Stomach (tissue), 9 donors: Measurements from ENCODE around the gene GABRG3. TPM values are rescaled to one million over a fixed set of nuclear protein-coding genes. Genes with fewer than 3 reads are reported as not detected.

ENCODE experiments used
- DNase-seq, 2 donors: peaks; one replicate each; pipeline versions ENCODE4 v3.0.0 to v3.0.0-alpha.2; 2013 to 2019
- H3K27ac ChIP-seq, 5 donors: fragments of 200-600 bp in 4 of 5; sonication (generic) in 4 of 5; one replicate each; pipeline ENCODE4 v1.5.1; 2013 to 2019; ENCODE audit warnings: mild to moderate bottlenecking in 1 of 5, moderate library complexity in 1 of 5
- H3K27me3 ChIP-seq, 3 donors: fragments of 200-600 bp; sonication (generic); one replicate each; pipeline ENCODE4 v1.5.1; 2017 to 2019; ENCODE audit warnings: mixed run types in 1 of 3
- H3K36me3 ChIP-seq, 4 donors: fragments of 200-600 bp; sonication (generic); 1 replicate in 3 of 4; 2 replicates in 1 of 4; pipeline ENCODE4 v1.5.1; 2016 to 2019
- H3K4me1 ChIP-seq, 4 donors: fragments of 200-600 bp; sonication (generic); one replicate each; pipeline ENCODE4 v1.5.1; 2016 to 2019
- H3K4me3 ChIP-seq, 4 donors: fragments of 200-600 bp; sonication (generic) in 3 of 4; one replicate each; pipeline ENCODE4 v1.5.1; 2016 to 2019; ENCODE audit warnings: mild to moderate bottlenecking in 1 of 4
- H3K9me3 ChIP-seq, 4 donors: fragments of 200-600 bp; sonication (generic); one replicate each; pipeline ENCODE4 v1.5.1; 2016 to 2019
- EP300 ChIP-seq: sonication (generic); formaldehyde crosslinking; IDR thresholded peaks from one replicate; pipeline ENCODE4 v1.6.1; 2017; ENCODE audit warnings: antibody characterized with exemption
- POLR2A ChIP-seq, 4 donors: fragments of 450-650 bp; IDR thresholded peaks; one replicate each; pipeline ENCODE4 v1.6.1; 2016; ENCODE audit warnings: antibody characterized with exemption in 4 of 4, control low read depth in 2 of 4, mild to moderate bottlenecking in 1 of 4, moderate library complexity in 1 of 4
- POLR2AphosphoS5 ChIP-seq, 3 donors: sonication (generic); formaldehyde crosslinking; IDR thresholded peaks; one replicate each; pipeline ENCODE4 v1.6.1; 2016; ENCODE audit warnings: antibody characterized with exemption in 3 of 3
- WGBS, 5 donors: extraction: QIAGEN DNeasy Blood & Tissue Kit in 3 of 5; methylation state at CpG; one replicate each; pipeline versions ENCODE4 v1.1.5 to v1.1.7; 2013 to 2018; 5-methylcytosine and 5-hydroxymethylcytosine counted together
- intact Hi-C: fragments of 100-400 bp; cut with DNase I; formaldehyde crosslinking; loops from one replicate; pipeline ENCODE4 v1.15.1; 2023; ENCODE audit warnings: low total_unique reads
- polyA plus RNA-seq, 3 donors: library from polyadenylated mRNA; stranded (reverse); fragments of 200-250 nt; gene quantifications; one replicate each; pipeline ENCODE4 v1.2.3, GENCODE V29; 2013
- total RNA-seq, 5 donors: library from RNA; depleted of rRNA; stranded (reverse); fragments of >200 nt; gene quantifications; one replicate each; pipeline versions ENCODE4 v1.1.0 to v1.2.3, GENCODE V29; 2014 to 2016
- TF ChIP-seq, protein P1 (sequence below), 7 experiments: fragments of 450-650 bp in 4 of 7; fragments of 200-600 bp in 3 of 7; sonication (generic) in 3 of 7; IDR thresholded peaks; one replicate each; pipeline ENCODE4 v1.5.1; 2016 to 2019; ENCODE audit warnings: antibody characterized with exemption in 7 of 7, control low read depth in 2 of 7, mild to moderate bottlenecking in 1 of 7
- donor health status: healthy with polysubstance abuse.
- donor health status: Bipolar disorder and iron deficiency.
- donor health status: healthy.

Gene GABRG3
- total and polyA plus RNA-seq, 8 donors: 0.37 to 1.5 TPM; not detected in 6

DNA sequence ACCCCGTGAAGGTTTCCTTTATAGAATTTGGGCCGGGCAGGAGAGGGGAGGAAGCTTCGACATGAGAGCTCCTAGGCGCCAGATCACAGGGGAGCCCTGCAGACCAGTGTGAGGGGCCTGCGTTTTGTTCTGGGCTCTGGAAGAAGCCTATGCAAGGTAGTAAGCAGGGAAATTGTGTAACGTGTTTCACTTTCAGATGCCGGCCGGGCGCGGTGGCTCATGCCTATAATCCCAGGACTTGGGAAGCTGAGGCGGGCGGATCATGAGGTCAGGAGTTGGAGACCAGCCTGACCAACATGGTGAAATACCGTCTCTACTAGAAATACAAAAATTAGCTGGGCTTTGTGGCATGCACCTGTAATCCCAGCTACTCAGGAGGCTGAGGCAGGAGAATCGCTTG, 65.2 kb downstream of the GABRG3 start:
- Histone ChIP-seq H3K4me3 (no peak overlapping the region), H3K27ac (no peak overlapping the region), H3K4me1 (no peaks in the 10 kb centered on the region), H3K9me3 (peaks cover 0 to 8% (median 0%) of the 10 kb centered on the region in 4 donors), H3K36me3 (no peaks in the 10 kb centered on the region), H3K27me3 (no peaks in the 10 kb centered on the region)
- intact Hi-C loops: no loop called here
- TF ChIP-seq, protein P1, sequence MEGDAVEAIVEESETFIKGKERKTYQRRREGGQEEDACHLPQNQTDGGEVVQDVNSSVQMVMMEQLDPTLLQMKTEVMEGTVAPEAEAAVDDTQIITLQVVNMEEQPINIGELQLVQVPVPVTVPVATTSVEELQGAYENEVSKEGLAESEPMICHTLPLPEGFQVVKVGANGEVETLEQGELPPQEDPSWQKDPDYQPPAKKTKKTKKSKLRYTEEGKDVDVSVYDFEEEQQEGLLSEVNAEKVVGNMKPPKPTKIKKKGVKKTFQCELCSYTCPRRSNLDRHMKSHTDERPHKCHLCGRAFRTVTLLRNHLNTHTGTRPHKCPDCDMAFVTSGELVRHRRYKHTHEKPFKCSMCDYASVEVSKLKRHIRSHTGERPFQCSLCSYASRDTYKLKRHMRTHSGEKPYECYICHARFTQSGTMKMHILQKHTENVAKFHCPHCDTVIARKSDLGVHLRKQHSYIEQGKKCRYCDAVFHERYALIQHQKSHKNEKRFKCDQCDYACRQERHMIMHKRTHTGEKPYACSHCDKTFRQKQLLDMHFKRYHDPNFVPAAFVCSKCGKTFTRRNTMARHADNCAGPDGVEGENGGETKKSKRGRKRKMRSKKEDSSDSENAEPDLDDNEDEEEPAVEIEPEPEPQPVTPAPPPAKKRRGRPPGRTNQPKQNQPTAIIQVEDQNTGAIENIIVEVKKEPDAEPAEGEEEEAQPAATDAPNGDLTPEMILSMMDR (IDR thresholded peaks at IDR 0.05): no peak
- no peak for TF ChIP-seq POLR2AphosphoS5 (IDR thresholded peaks at IDR 0.05)
- TF ChIP-seq EP300: no peak
- TF ChIP-seq POLR2A (IDR thresholded peaks at IDR 0.05): no peak
- WGBS, 5 donors: 84 to 90% (median 89%) methylated on average over 13 to 14 of the region's 14 CpGs
- no peak for DNase-seq

DNA sequence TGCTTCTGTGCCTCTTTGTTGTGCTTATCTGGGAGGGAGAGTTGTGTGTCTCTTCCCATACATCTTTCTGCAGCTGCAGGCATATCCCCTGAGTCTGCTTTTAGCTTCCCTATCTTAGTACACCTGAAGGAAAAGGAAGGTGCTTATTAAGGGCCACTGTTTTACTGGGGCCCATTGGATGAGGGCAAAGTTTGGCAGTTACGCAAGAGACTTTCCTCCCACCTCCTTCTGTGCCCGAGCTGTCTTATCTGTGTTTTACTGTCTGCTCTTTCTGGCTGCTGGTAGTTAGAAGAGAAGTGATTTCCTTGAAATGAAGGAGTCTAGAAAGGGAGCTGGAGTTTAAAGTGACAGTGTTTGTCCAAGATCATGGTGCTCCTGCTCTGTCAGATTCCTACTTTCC, 66.5 kb downstream of the GABRG3 start:
- TF ChIP-seq POLR2A (IDR thresholded peaks at IDR 0.05): no peak
- TF ChIP-seq, protein P1 (IDR thresholded peaks at IDR 0.05): no peak
- no peak for TF ChIP-seq POLR2AphosphoS5 (IDR thresholded peaks at IDR 0.05)
- TF ChIP-seq EP300: no peak
- H3K4me1 ChIP-seq: no peaks in the 10 kb centered on the region

DNA sequence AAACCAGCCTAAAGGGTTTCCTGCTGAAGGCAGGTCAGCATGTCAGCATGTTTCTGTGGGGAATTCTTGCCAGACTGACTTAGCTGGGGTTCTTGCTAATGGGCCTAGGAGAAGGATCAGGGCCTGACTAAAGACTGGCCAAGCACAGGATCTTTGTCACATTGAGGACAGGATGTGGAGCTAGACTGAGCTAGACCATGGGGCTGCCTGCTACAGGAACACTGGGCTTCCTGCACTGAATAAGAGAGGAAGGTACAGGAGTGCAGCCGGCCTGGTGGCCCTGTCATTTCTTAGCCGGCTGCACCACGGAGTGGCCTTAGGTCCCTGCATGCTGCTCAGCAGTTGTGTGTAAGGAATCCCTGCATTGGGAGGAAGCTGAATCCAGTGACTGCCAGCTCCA, 68.2 kb downstream of the GABRG3 start:
- Histone ChIP-seq H3K9me3 (peaks cover 0 to 5% (median 0%) of the 10 kb centered on the region in 4 donors), H3K27ac (no peak overlapping the region), H3K36me3 (no peaks in the 10 kb centered on the region), H3K4me3 (no peak overlapping the region), H3K27me3 (no peaks in the 10 kb centered on the region), H3K4me1 (no peaks in the 10 kb centered on the region)
- no peak for TF ChIP-seq POLR2AphosphoS5 (IDR thresholded peaks at IDR 0.05)
- 71 to 82% (median 73%) methylated on average over 3 of the region's 3 CpGs for WGBS, 5 donors
- intact Hi-C loops: no loop called here
- DNase-seq: no peak

More for the DNA sequence above, 66.5 kb downstream of the GABRG3 start:
- Histone ChIP-seq H3K4me3 (no peak overlapping the region), H3K27ac (no peak overlapping the region), H3K36me3 (no peaks in the 10 kb centered on the region), H3K9me3 (peaks cover 0 to 5% (median 0%) of the 10 kb centered on the region in 4 donors), H3K27me3 (no peaks in the 10 kb centered on the region)
- intact Hi-C loops: no loop called here
- DNase-seq: no peak
- WGBS, 5 donors: 62 to 73% (median 65%) methylated on average over 2 of the region's 2 CpGs

DNA sequence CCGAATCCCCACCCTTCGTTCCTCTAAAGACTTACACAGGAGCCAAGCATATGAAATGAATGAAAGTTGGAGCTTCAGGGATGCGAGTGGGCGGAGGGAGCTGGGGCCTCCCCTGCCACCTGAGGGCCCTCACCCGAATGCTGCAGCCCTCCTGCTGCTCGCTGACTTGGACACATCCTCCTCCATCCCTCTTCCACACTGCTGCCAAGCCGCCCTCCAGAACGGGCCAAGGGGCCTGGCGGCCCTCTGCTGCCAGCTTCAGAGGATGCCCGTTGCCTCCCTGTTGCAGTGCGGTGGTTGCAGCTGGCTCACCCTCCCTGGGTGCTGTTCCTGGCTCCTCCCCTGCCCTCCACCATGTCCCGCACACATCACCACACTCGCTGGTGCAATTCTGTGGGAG, 71.2 kb downstream of the GABRG3 start:
- Histone ChIP-seq H3K4me1 (no peaks in the 10 kb centered on the region), H3K27me3 (no peaks in the 10 kb centered on the region), H3K9me3 (peaks cover 0 to 5% (median 0%) of the 10 kb centered on the region in 4 donors), H3K27ac (no peak overlapping the region), H3K4me3 (no peak overlapping the region), H3K36me3 (no peaks in the 10 kb centered on the region)
- intact Hi-C loops: no loop called here
- 80 to 95% (median 90%) methylated on average over 10 to 13 of the region's 13 CpGs for WGBS, 5 donors
- no peak for TF ChIP-seq POLR2A (IDR thresholded peaks at IDR 0.05)
- TF ChIP-seq EP300: no peak
- TF ChIP-seq, protein P1 (IDR thresholded peaks at IDR 0.05): no peak
- no peak for TF ChIP-seq POLR2AphosphoS5 (IDR thresholded peaks at IDR 0.05)
- no peak for DNase-seq

DNA sequence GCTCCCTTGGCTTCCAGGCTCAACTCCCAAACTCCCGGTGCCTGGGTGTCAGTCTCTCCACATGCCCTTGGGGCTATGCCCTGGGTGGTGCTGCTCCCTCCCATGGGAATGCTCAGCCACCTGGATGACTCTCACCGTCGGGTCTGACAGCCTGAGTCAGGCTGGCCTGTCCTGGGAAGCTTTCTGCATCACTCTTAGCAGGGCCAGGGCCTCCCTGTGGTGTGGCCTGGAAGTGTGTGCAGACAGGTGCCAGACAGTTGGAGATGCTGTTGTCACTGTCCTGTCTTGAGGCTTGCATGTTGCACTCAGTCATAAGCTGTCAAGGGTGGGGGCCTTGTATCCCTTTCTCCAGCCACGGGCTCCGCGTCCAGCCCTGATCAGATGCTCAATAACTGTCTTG, 71.7 kb downstream of the GABRG3 start:
- Histone ChIP-seq H3K9me3 (peaks cover 0 to 5% (median 0%) of the 10 kb centered on the region in 4 donors), H3K4me1 (no peaks in the 10 kb centered on the region), H3K27me3 (no peaks in the 10 kb centered on the region), H3K4me3 (no peak overlapping the region), H3K27ac (no peak overlapping the region), H3K36me3 (no peaks in the 10 kb centered on the region)
- intact Hi-C loops: no loop called here
- TF ChIP-seq, protein P1 (IDR thresholded peaks at IDR 0.05): no peak
- TF ChIP-seq POLR2AphosphoS5 (IDR thresholded peaks at IDR 0.05) (no peak), POLR2A (IDR thresholded peaks at IDR 0.05) (no peak), EP300 (no peak)
- DNase-seq: no peak
- 72 to 89% (median 82%) methylated on average over 6 of the region's 6 CpGs for WGBS, 5 donors
